HCT116 (cell line): ENCODE data around the gene ACSL4. TPM values are rescaled to one million over a fixed set of nuclear protein-coding genes. Genes with fewer than 3 reads are reported as not detected.

Source experiments
- ATAC-seq: fragments of 200-7000 bp; cut with Tn5 transposase; 2 replicates; pipeline ENCODE4 v1.9.1; 2020; ENCODE audit warnings: mild to moderate bottlenecking, moderate library complexity
- BruUV-seq: library from RNA; stranded (reverse); fragments of 400-500 nt; replicated peaks from 2 replicates; lab custom pipeline; 2021; lab: Mats Ljungman, UMichigan
- CTCF ChIA-PET: fragments of 300-600 bp; sonication (Branson Sonifier 250); formaldehyde crosslinking; loops from one replicate; lab custom pipeline; 2021; ENCODE audit warnings: antibody characterized with exemption; lab: Charles Lee
- POLR2A ChIA-PET: fragments of 300-600, 350-600 bp; sonication (Branson Sonifier 250); formaldehyde crosslinking; loops from one replicate; lab custom pipeline; 2021; ENCODE audit warnings: antibody characterized with exemption; lab: Charles Lee
- RAD21 ChIA-PET, 2 experiments: fragments of 300-600 bp; sonication (Branson Sonifier 250); formaldehyde crosslinking; loops; one replicate each; lab custom pipeline; 2023; ENCODE audit warnings: low total read pairs in 2 of 2; ENCODE audit not compliant: uncharacterized antibody in 2 of 2, unreplicated experiment in 2 of 2, low non-redundant PET in 1 of 2; lab: Charles Lee
- DNase-seq: peaks from one replicate; pipeline ENCODE4 v3.0.0-alpha.2; 2010; ENCODE audit warnings: low read depth, low spot score
- H2AFZ ChIP-seq: fragments of 200-600 bp; shearing (Covaris generic), sonication (generic); 2 replicates; pipeline ENCODE4 v1.6.1; 2017; ENCODE audit warnings: low read depth, mixed run types, mixed read lengths, antibody characterized with exemption, low read length; ENCODE audit not compliant: poor library complexity, severe bottlenecking
- H3K27ac ChIP-seq: 2 replicates; pipeline ENCODE4 v1.5.1; 2012; ENCODE audit warnings: low read depth, low read length
- H3K27me3 ChIP-seq: fragments of 200-600 bp; sonication (generic); 2 replicates; pipeline ENCODE4 v1.6.1; 2016; ENCODE audit warnings: mixed run types, low read length, mixed read lengths; ENCODE audit not compliant: insufficient read depth
- H3K36me3 ChIP-seq, 2 experiments: fragments of 200-500 bp in 1 of 2; fragments of 200-600 bp in 1 of 2; sonication (Bioruptor generic) in 1 of 2; sonication (generic) in 1 of 2; 2 replicates each; pipeline versions ENCODE4 v1.5.1 to v1.6.1; 2014 to 2016; ENCODE audit warnings: low read length in 2 of 2, inconsistent platforms in 1 of 2, mixed read lengths in 1 of 2, mixed run types in 1 of 2; ENCODE audit not compliant: insufficient read depth in 2 of 2, control insufficient read depth in 1 of 2
- H3K4me1 ChIP-seq, 2 experiments: fragments of 200-600 bp in 1 of 2; sonication (generic) in 1 of 2; 2 replicates each; pipeline versions ENCODE4 v1.5.1 to v1.6.1; 2012 to 2017; ENCODE audit warnings: low read length in 2 of 2, inconsistent platforms in 1 of 2, mild to moderate bottlenecking in 1 of 2, mixed read lengths in 1 of 2, mixed run types in 1 of 2, moderate library complexity in 1 of 2; ENCODE audit not compliant: insufficient read depth in 2 of 2, control insufficient read depth in 1 of 2
- H3K4me2 ChIP-seq: fragments of 200-600 bp; sonication (generic); 2 replicates; pipeline ENCODE4 v1.6.1; 2017; ENCODE audit warnings: mixed run types, low read length, mixed read lengths
- H3K4me3 ChIP-seq, 2 experiments: fragments of 200-600 bp in 1 of 2; sonication (generic) in 1 of 2; replicated peaks in 1 of 2; 2 replicates each; pipeline ENCODE4 v1.5.1; 2011 to 2016; ENCODE audit warnings: low read length in 2 of 2, control low read depth in 1 of 2, low read depth in 1 of 2, mild to moderate bottlenecking in 1 of 2, mixed read lengths in 1 of 2, mixed run types in 1 of 2
- H3K79me2 ChIP-seq: fragments of 200-600 bp; sonication (generic); 2 replicates; pipeline ENCODE4 v1.6.1; 2017; ENCODE audit warnings: mild to moderate bottlenecking, mixed run types, low read length, moderate library complexity, mixed read lengths; ENCODE audit not compliant: insufficient read depth
- H3K9ac ChIP-seq: fragments of 200-600 bp; sonication (generic); 2 replicates; pipeline ENCODE4 v1.6.1; 2016; ENCODE audit warnings: low read length, mixed read lengths
- H3K9me2 ChIP-seq: fragments of 200-600 bp; sonication (generic), shearing (Covaris generic); 2 replicates; pipeline ENCODE4 v1.6.1; 2017; ENCODE audit warnings: mixed run types, mild to moderate bottlenecking, moderate library complexity; ENCODE audit not compliant: insufficient read depth
- H3K9me3 ChIP-seq, 2 experiments: fragments of 200-500 bp in 1 of 2; fragments of 200-600 bp in 1 of 2; sonication (Bioruptor generic) in 1 of 2; sonication (generic) in 1 of 2; 2 replicates each; pipeline ENCODE4 v1.6.1; 2014 to 2017; ENCODE audit warnings: low read length in 2 of 2, mixed read lengths in 2 of 2, inconsistent platforms in 1 of 2, low read depth in 1 of 2, mild to moderate bottlenecking in 1 of 2, mixed run types in 1 of 2, moderate library complexity in 1 of 2; ENCODE audit not compliant: control insufficient read depth in 1 of 2, insufficient read depth in 1 of 2
- H4K20me1 ChIP-seq: fragments of 200-600 bp; sonication (generic), shearing (Covaris generic); 2 replicates; pipeline ENCODE4 v1.6.1; 2017; ENCODE audit warnings: mixed run types, mild to moderate bottlenecking, moderate library complexity; ENCODE audit not compliant: insufficient read depth
- CBX3 ChIP-seq: IDR thresholded peaks from 2 replicates; pipeline ENCODE4 v1.6.1; 2012; ENCODE audit warnings: low read depth
- EGR1 ChIP-seq: IDR thresholded peaks from 2 replicates; pipeline ENCODE4 v1.6.1; 2012; ENCODE audit warnings: low read depth
- ELF1 ChIP-seq: IDR thresholded peaks from 2 replicates; pipeline ENCODE4 v1.6.1; 2012; ENCODE audit warnings: low read depth, borderline replicate concordance
- EZH2 ChIP-seq: fragments of 200-600 bp; sonication (generic); IDR thresholded peaks from 2 replicates; pipeline ENCODE4 v1.6.1; 2017; ENCODE audit warnings: antibody characterized with exemption, mixed run types
- FOSL1 ChIP-seq: IDR thresholded peaks from 2 replicates; pipeline ENCODE4 v1.6.1; 2012; ENCODE audit warnings: low read depth
- JUND ChIP-seq: IDR thresholded peaks from 2 replicates; pipeline ENCODE4 v1.6.1; 2012
- POLR2A ChIP-seq: IDR thresholded peaks from 2 replicates; pipeline ENCODE4 v1.7.0; 2011; ENCODE audit warnings: borderline replicate concordance; ENCODE audit not compliant: insufficient read depth, insufficient read length; ENCODE audit errors: extremely low read depth
- POLR2AphosphoS5 ChIP-seq: IDR thresholded peaks from 2 replicates; pipeline ENCODE4 v1.6.1; 2011; ENCODE audit warnings: mild to moderate bottlenecking, low read depth, low read length, moderate library complexity
- RAD21 ChIP-seq: IDR thresholded peaks from 2 replicates; pipeline ENCODE4 v1.6.1; 2012; ENCODE audit warnings: low read depth, mild to moderate bottlenecking
- SIN3A ChIP-seq: IDR thresholded peaks from 2 replicates; pipeline ENCODE4 v1.6.1; 2012; ENCODE audit warnings: low read depth
- SP1 ChIP-seq: IDR thresholded peaks from 2 replicates; pipeline ENCODE4 v1.6.1; 2012; ENCODE audit warnings: low read depth
- SRF ChIP-seq: IDR thresholded peaks from 2 replicates; pipeline ENCODE4 v1.6.1; 2012; ENCODE audit warnings: low read depth
- TCF7L2 ChIP-seq: IDR thresholded peaks from 2 replicates; pipeline ENCODE4 v1.7.0; 2011; ENCODE audit warnings: borderline replicate concordance, inconsistent platforms; ENCODE audit not compliant: insufficient read depth, insufficient read length; ENCODE audit errors: extremely low read depth
- ZNF274 ChIP-seq: fragments of 200-500 bp; sonication (Bioruptor generic); IDR thresholded peaks from 2 replicates; pipeline ENCODE4 v1.6.1; 2014; ENCODE audit warnings: mild to moderate bottlenecking, low read depth, low read length, inconsistent platforms
- intact Hi-C: fragments of 100-400 bp; cut with micrococcal nuclease; formaldehyde crosslinking; loops from 2 replicates; pipeline ENCODE4 v1.10.0; 2022
- total RNA-seq: library from RNA; stranded (reverse); gene quantifications from one replicate; pipeline ENCODE4 v1.2.1, GENCODE V29; 2021; ENCODE audit not compliant: unreplicated experiment
- TF ChIP-seq, protein P1 (sequence below): IDR thresholded peaks from 2 replicates; pipeline ENCODE4 v1.6.1; 2012
- TF ChIP-seq, protein P2 (sequence below): IDR thresholded peaks from 2 replicates; pipeline ENCODE4 v1.6.1; 2011; ENCODE audit warnings: mild to moderate bottlenecking, low read length, moderate library complexity; ENCODE audit not compliant: insufficient replicate concordance; ENCODE audit errors: extremely low read depth
- TF ChIP-seq, protein P3 (sequence below), 3 experiments: fragments of 200-600 bp in 1 of 3; sonication (generic) in 1 of 3; IDR thresholded peaks in 2 of 3; conservative IDR thresholded peaks in 1 of 3; 2 replicates each; pipeline ENCODE4 v1.5.1; 2012 to 2017; ENCODE audit warnings: low read depth in 2 of 3, low read length in 2 of 3, antibody characterized with exemption in 1 of 3, borderline replicate concordance in 1 of 3, control low read depth in 1 of 3, mild to moderate bottlenecking in 1 of 3, mixed read lengths in 1 of 3, mixed run types in 1 of 3, moderate library complexity in 1 of 3; ENCODE audit not compliant: insufficient read depth in 1 of 3
- TF ChIP-seq, protein P4 (sequence below): IDR thresholded peaks from 2 replicates; pipeline ENCODE4 v1.6.1; 2012; ENCODE audit warnings: low read depth
- TF ChIP-seq, protein P5 (sequence below): IDR thresholded peaks from 2 replicates; pipeline ENCODE4 v1.6.1; 2012

The ACSL4 gene
- total RNA-seq, 1 experiment from 2014 or later = 50.5 TPM

DNA sequence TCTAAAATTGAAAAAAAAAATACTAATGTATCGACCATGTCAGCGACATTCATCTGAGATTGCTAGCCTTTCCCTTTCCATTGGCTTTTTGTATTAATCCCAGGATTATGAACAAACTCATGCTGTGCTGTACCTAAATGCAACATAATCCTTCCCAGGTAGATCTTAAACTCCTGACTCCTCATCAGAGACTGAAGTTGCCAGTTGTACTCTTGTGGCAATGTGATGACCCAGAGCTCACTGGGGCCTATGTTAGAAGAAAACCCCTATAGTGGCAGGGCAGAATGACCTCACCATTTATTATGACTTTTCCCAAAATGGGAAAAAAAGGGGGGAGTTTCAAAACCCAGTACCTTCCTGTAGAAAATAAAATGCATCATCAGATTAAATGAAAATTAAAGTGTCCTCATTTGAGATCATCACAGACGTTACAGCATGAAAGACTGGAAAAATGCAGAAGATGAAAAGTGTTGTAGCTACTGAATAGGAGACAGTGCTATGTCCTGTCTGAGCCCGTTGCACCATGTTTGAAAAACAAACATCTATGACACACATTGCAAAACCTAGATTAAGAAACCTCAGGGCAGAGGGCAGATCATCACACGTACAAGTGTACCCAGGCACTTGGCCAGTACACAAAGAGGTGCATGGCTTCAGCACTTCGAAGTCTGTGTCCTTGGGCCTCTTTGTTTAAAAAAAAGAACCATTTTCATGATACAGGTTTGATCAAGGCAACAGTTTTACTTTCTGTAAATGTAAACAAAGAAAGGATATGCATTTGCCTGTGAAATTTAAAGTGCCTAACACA, 6.8 kb upstream of the ACSL4 start:
- DNase-seq = no peak
- BruUV-seq = no TSS peak
- no peaks in the 10 kb centered on the region for H3K36me3 ChIP-seq
- H3K27ac ChIP-seq = no peak overlapping the region
- H4K20me1 ChIP-seq = no peaks in the 10 kb centered on the region
- H3K9me3 ChIP-seq = no peaks in the 10 kb centered on the region
- H3K9me2 ChIP-seq = no peaks in the 10 kb centered on the region
- ChIA-PET POLR2A (no interaction called here), RAD21 (no interaction called here), CTCF (no interaction called here)
- H3K79me2 ChIP-seq = no peaks in the 10 kb centered on the region
- no peak for ATAC-seq
- H3K4me2 ChIP-seq = no peak overlapping the region
- H3K9ac ChIP-seq = no peak overlapping the region
- intact Hi-C loops = no loop called here
- no peak overlapping the region for H3K4me3 ChIP-seq
- no peak overlapping the region for H2AFZ ChIP-seq
- TF ChIP-seq, protein P1, sequence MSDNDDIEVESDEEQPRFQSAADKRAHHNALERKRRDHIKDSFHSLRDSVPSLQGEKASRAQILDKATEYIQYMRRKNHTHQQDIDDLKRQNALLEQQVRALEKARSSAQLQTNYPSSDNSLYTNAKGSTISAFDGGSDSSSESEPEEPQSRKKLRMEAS = no peak
- TF ChIP-seq RAD21 (no peak), FOSL1 (no peak), SIN3A (no peak), SRF (no peak), POLR2A (no peak), ZNF274 (no peak), EGR1 (no peak), POLR2AphosphoS5 (no peak), TCF7L2 (no peak), CBX3 (no peak), SP1 (no peak), EZH2 (no peak), ELF1 (no peak), JUND (no peak)
- TF ChIP-seq, protein P2, sequence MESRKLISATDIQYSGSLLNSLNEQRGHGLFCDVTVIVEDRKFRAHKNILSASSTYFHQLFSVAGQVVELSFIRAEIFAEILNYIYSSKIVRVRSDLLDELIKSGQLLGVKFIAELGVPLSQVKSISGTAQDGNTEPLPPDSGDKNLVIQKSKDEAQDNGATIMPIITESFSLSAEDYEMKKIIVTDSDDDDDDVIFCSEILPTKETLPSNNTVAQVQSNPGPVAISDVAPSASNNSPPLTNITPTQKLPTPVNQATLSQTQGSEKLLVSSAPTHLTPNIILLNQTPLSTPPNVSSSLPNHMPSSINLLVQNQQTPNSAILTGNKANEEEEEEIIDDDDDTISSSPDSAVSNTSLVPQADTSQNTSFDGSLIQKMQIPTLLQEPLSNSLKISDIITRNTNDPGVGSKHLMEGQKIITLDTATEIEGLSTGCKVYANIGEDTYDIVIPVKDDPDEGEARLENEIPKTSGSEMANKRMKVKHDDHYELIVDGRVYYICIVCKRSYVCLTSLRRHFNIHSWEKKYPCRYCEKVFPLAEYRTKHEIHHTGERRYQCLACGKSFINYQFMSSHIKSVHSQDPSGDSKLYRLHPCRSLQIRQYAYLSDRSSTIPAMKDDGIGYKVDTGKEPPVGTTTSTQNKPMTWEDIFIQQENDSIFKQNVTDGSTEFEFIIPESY = no peak
- TF ChIP-seq, protein P3, sequence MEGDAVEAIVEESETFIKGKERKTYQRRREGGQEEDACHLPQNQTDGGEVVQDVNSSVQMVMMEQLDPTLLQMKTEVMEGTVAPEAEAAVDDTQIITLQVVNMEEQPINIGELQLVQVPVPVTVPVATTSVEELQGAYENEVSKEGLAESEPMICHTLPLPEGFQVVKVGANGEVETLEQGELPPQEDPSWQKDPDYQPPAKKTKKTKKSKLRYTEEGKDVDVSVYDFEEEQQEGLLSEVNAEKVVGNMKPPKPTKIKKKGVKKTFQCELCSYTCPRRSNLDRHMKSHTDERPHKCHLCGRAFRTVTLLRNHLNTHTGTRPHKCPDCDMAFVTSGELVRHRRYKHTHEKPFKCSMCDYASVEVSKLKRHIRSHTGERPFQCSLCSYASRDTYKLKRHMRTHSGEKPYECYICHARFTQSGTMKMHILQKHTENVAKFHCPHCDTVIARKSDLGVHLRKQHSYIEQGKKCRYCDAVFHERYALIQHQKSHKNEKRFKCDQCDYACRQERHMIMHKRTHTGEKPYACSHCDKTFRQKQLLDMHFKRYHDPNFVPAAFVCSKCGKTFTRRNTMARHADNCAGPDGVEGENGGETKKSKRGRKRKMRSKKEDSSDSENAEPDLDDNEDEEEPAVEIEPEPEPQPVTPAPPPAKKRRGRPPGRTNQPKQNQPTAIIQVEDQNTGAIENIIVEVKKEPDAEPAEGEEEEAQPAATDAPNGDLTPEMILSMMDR (IDR thresholded peaks at IDR 0.05 in 2 of 3, conservative IDR thresholded peaks at IDR 0.05 in 1 of 3; ENCODE audit: borderline replicate concordance in 1 of 3, insufficient read depth in 1 of 3, low read depth in 2 of 3, low read length in 2 of 3) = no peak
- TF ChIP-seq, protein P4, sequence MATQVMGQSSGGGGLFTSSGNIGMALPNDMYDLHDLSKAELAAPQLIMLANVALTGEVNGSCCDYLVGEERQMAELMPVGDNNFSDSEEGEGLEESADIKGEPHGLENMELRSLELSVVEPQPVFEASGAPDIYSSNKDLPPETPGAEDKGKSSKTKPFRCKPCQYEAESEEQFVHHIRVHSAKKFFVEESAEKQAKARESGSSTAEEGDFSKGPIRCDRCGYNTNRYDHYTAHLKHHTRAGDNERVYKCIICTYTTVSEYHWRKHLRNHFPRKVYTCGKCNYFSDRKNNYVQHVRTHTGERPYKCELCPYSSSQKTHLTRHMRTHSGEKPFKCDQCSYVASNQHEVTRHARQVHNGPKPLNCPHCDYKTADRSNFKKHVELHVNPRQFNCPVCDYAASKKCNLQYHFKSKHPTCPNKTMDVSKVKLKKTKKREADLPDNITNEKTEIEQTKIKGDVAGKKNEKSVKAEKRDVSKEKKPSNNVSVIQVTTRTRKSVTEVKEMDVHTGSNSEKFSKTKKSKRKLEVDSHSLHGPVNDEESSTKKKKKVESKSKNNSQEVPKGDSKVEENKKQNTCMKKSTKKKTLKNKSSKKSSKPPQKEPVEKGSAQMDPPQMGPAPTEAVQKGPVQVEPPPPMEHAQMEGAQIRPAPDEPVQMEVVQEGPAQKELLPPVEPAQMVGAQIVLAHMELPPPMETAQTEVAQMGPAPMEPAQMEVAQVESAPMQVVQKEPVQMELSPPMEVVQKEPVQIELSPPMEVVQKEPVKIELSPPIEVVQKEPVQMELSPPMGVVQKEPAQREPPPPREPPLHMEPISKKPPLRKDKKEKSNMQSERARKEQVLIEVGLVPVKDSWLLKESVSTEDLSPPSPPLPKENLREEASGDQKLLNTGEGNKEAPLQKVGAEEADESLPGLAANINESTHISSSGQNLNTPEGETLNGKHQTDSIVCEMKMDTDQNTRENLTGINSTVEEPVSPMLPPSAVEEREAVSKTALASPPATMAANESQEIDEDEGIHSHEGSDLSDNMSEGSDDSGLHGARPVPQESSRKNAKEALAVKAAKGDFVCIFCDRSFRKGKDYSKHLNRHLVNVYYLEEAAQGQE = no peak
- TF ChIP-seq, protein P5, sequence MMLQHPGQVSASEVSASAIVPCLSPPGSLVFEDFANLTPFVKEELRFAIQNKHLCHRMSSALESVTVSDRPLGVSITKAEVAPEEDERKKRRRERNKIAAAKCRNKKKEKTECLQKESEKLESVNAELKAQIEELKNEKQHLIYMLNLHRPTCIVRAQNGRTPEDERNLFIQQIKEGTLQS = no peak
- no peaks in the 10 kb centered on the region for H3K4me1 ChIP-seq
- H3K27me3 ChIP-seq = no peaks in the 10 kb centered on the region
